Vagina (tissue), 2 donors: ENCODE results near the gene ADAM15.

Source experiments
- CTCF ChIP-seq, 3 experiments: fragments of 450-650 bp in 2 of 3; fragments of 200-600 bp in 1 of 3; sonication (generic) in 1 of 3; IDR thresholded peaks; one replicate each; pipeline ENCODE4 v1.5.1; 2017 to 2019; ENCODE audit warnings: antibody characterized with exemption in 3 of 3, mild to moderate bottlenecking in 2 of 3, moderate library complexity in 2 of 3
- POLR2A ChIP-seq, 2 donors: fragments of 450-650 bp; IDR thresholded peaks; one replicate each; pipeline ENCODE4 v1.6.1; 2017; ENCODE audit warnings: antibody characterized with exemption in 2 of 2, mild to moderate bottlenecking in 2 of 2, moderate library complexity in 2 of 2

DNA sequence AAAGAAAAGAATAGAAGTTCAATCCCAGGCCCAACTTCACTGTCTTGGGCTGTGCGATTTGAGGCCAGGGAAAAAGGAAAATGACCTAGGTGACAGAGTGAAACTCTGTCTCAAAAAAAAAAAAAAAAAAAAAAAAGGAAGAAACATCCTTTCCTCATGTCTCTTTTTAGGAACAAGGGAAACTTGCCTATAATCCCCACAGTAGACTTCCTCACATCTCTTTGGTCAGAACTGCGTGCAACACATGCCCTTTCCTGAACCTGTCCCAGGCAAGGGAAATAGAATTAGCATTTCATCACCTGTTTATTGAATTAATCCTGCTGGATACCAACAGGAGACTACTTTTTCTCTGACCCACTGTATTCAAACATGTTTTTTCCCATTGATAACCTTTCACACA is 15.2 kb upstream of the ADAM15 start:
- TF ChIP-seq CTCF (IDR thresholded peaks at IDR 0.05) = no peak
- TF ChIP-seq POLR2A (IDR thresholded peaks at IDR 0.05) = no peak
